Heart right ventricle (tissue), 16 donors: Measurements from ENCODE around the gene VPS13C. TPM values are rescaled to one million over a fixed set of nuclear protein-coding genes. Genes with fewer than 3 reads are reported as not detected.

ENCODE experiments used
- ATAC-seq, 8 donors: fragments of 200-7000 bp; cut with Tn5 transposase; one replicate each; pipeline ENCODE4 v1.9.1; 2020; ENCODE audit warnings: mild to moderate bottlenecking in 8 of 8, moderate library complexity in 8 of 8, moderate number of reproducible peaks in 1 of 8
- DNase-seq, 2 donors: peaks; one replicate each; pipeline ENCODE4 v3.0.0-alpha.2; 2020
- H3K27ac ChIP-seq, 10 donors: fragments of 200-600 bp; sonication (generic) in 2 of 10; one replicate each; pipeline versions ENCODE4 v1.5.0 to v1.8.0; 2020 to 2022; ENCODE audit warnings: mild to moderate bottlenecking in 3 of 10
- H3K27me3 ChIP-seq, 7 donors: fragments of 200-600 bp; one replicate each; pipeline ENCODE4 v1.8.0; 2021 to 2022; ENCODE audit warnings: mild to moderate bottlenecking in 2 of 7
- H3K36me3 ChIP-seq, 9 donors: fragments of 200-600 bp; sonication (generic) in 1 of 9; one replicate each; pipeline versions ENCODE4 v1.5.0 to v1.8.0; 2020 to 2022; ENCODE audit warnings: mild to moderate bottlenecking in 2 of 9
- H3K4me1 ChIP-seq, 9 donors: fragments of 200-600 bp; sonication (generic) in 1 of 9; one replicate each; pipeline versions ENCODE4 v1.5.0 to v1.8.0; 2020 to 2022; ENCODE audit warnings: mild to moderate bottlenecking in 4 of 9
- H3K4me3 ChIP-seq, 10 donors: fragments of 200-600 bp; sonication (generic) in 2 of 10; one replicate each; pipeline versions ENCODE4 v1.5.0 to v1.8.0; 2020 to 2022; ENCODE audit warnings: mild to moderate bottlenecking in 7 of 10, moderate library complexity in 2 of 10
- H3K9me3 ChIP-seq, 11 donors: fragments of 200-600 bp in 10 of 11; sonication (generic) in 2 of 11; one replicate each; pipeline versions ENCODE4 v1.5.0 to v1.8.0; 2013 to 2022; ENCODE audit warnings: mild to moderate bottlenecking in 2 of 11, control low read depth in 1 of 11, moderate library complexity in 1 of 11
- WGBS, 2 donors: extraction: QIAGEN DNeasy Blood & Tissue Kit; methylation state at CpG; one replicate each; pipeline ENCODE4 v1.1.7; 2013; ENCODE audit warnings: inconsistent platforms in 1 of 2; 5-methylcytosine and 5-hydroxymethylcytosine counted together
- intact Hi-C, 10 donors: fragments of 100-400 bp; cut with DNase I; formaldehyde crosslinking; loops; one replicate each; pipeline versions ENCODE4 v1.11.1 to v1.14.2; 2022
- polyA plus RNA-seq, 2 donors: library from polyadenylated mRNA; stranded (reverse); fragments of 200-250 nt; gene quantifications; one replicate each; pipeline ENCODE4 v1.2.3, GENCODE V29; 2013
- total RNA-seq, 10 donors: library from RNA; stranded (reverse); fragmentation: NEBNext Ultra II Directional in 3 of 10; extraction: Animal tissue kit (Norgen Biotek cat#: 25700) in 3 of 10; gene quantifications; one replicate each; pipeline versions ENCODE4 v1.2.1 to v1.2.4, GENCODE V29; 2021 to 2023
- TF ChIP-seq, protein P1 (sequence below), 9 donors: fragments of 200-600 bp; sonication (generic) in 2 of 9; IDR thresholded peaks; one replicate each; pipeline versions ENCODE4 v1.5.0 to v1.8.0; 2021 to 2022; ENCODE audit warnings: antibody characterized with exemption in 9 of 9, mild to moderate bottlenecking in 5 of 9, moderate library complexity in 1 of 9
- donor health status: Arrhythmogenic right ventricular cardiomyopathy.
- donor health status: ischemic (EF 13 %, LVEDD 7.1; RV severe dilation, severe dysfunction).
- donor health status: healthy with polysubstance abuse.
- donor health status: DM: no; HTN: yes; CAD: no.
- donor health status: DM: no; HTN: no; CAD: no.
- donor health status: ischemic (EF 25% LVEDD 6.9; RV normal size, moderate dysfunction).
- donor health status: ischemic (EF 25% LVEDD 5.7; RV mildly dilated, moderate dysfunction).
- donor health status: healthy.
- donor health status: DM: yes; HTN: yes; CAD: no.
- donor health status: Ischemic cardiomyopathy.
- donor health status: ischemic (EF 35%, LVEDD 5.7; RV mildly dilated, moderate dysfunction).
- donor health status: nonischemic (EF 11% LVEDD 7.7; RV severe dilation, severe dysfunction).
- donor health status: DM: yes; HTN: yes; CAD: no.
- donor health status: PGD.
- donor health status: ischemic (EF 29% LVEDD 5.4; RV normal size, mild dysfunction).
- donor health status: nonischemic (EF 23%, LVEDD 6.1; RV moderate dilation, normal function).

VPS13C gene
- total and polyA plus RNA-seq, 12 donors = 7.3 to 59.0 (median 39.6) TPM

DNA sequence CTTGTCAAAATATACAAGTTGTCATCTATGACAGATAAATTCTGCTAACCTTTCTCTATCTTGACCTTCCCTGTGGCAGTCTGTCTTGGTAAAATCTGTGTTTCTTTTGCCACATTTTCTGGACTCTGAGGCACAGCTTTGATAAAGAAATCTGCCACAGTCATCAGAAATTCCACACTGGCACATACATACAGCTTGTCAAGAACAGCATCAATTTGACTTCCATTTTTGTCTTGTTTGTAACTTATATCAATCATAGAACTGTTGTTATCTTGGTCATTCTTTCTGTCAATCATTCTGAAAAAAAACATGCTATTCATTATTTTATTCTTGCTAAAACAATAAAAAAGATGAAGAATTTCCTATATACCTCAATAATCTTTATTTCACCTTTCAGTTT lies 130.8 kb downstream of the VPS13C start:
- H3K4me1 ChIP-seq = peaks cover 0 to 4% (median 0%) of the 10 kb centered on the region in 9 donors
- ATAC-seq (no peak), DNase-seq (no peak)
- H3K36me3 ChIP-seq = peaks cover 0 to 99% (median 10%) of the 10 kb centered on the region in 9 donors
- H3K9me3 ChIP-seq = no peaks in the 10 kb centered on the region
- no peak overlapping the region for H3K4me3 ChIP-seq
- H3K27me3 ChIP-seq = no peaks in the 10 kb centered on the region
- H3K27ac ChIP-seq = no peak overlapping the region
- TF ChIP-seq, protein P1, sequence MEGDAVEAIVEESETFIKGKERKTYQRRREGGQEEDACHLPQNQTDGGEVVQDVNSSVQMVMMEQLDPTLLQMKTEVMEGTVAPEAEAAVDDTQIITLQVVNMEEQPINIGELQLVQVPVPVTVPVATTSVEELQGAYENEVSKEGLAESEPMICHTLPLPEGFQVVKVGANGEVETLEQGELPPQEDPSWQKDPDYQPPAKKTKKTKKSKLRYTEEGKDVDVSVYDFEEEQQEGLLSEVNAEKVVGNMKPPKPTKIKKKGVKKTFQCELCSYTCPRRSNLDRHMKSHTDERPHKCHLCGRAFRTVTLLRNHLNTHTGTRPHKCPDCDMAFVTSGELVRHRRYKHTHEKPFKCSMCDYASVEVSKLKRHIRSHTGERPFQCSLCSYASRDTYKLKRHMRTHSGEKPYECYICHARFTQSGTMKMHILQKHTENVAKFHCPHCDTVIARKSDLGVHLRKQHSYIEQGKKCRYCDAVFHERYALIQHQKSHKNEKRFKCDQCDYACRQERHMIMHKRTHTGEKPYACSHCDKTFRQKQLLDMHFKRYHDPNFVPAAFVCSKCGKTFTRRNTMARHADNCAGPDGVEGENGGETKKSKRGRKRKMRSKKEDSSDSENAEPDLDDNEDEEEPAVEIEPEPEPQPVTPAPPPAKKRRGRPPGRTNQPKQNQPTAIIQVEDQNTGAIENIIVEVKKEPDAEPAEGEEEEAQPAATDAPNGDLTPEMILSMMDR (IDR thresholded peaks at IDR 0.05) = no peak
- intact Hi-C loops = no loop called here

DNA sequence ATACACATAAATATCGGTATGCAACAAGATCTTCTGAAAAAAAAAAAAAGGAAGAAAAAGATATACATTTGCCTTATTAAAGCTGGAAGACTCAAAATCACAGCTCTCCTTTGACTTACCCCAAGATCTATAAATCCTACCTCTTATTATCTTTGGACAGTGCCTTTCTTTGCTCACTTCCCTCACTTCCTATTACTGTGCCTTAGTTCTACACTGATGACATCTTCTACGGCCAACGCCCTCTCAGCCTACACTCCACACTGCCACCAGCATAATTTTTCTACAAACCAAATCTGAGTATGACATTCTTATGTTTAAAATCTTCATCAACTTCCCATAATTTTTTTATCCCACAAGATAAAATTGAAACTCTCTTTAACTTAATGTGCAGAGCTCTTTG lies 137.1 kb downstream of the VPS13C start:
- 96 to 98% methylated on average over 3 of the region's 3 CpGs for WGBS, 2 donors
- H3K27ac ChIP-seq = no peak overlapping the region
- TF ChIP-seq, protein P1 (IDR thresholded peaks at IDR 0.05) = no peak
- no peaks in the 10 kb centered on the region for H3K27me3 ChIP-seq
- no peak for ATAC-seq
- H3K36me3 ChIP-seq = peaks cover 0 to 95% (median 30%) of the 10 kb centered on the region in 9 donors
- no peak overlapping the region for H3K4me3 ChIP-seq
- no peaks in the 10 kb centered on the region for H3K9me3 ChIP-seq
- no peaks in the 10 kb centered on the region for H3K4me1 ChIP-seq
- no peak for DNase-seq
- intact Hi-C loops = no loop called here

DNA sequence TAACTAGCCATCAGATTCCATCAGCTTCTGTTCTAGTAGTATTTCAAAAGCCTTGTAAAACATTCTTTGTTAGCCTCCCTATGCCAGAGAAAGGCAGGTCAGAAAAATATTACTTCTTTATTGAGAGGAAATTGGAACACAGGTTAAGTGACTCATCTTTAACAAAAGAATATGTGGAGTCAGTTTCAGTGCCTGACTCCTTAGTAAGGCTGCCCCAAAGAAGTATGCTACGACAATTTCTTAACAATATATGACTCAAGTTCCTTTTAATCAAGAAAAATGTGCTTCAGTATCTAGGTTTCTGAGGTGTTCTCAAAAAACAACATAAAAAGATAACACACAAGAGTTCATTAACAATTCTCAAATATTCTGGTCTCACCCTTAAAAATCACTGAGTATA lies 139.2 kb downstream of the VPS13C start:
- H3K36me3 ChIP-seq = peaks cover 0 to 95% (median 25%) of the 10 kb centered on the region in 9 donors
- ATAC-seq = no peak

DNA sequence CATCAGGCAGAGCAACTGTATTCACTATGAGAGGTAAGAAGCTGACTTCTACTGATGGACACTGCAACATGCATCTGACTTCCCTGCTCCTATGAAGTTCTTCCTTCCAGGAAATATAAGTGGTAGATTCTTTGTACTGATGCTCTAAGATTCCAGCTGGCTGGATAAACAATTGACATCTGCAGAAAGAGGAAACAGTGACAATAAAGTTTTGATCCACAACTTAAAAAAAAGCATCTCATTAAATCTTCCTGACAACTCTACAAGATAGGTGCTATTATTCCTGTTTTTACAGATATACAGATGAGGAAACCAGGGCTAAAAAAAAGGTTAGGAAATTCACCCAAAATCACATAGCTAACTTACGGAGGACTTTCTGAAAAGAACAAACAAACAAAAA lies 142.8 kb downstream of the VPS13C start:
- H3K9me3 ChIP-seq = no peaks in the 10 kb centered on the region
- DNase-seq (no peak), ATAC-seq (no peak)
- H3K4me1 ChIP-seq = peaks cover 0 to 11% (median 0%) of the 10 kb centered on the region in 9 donors
- WGBS, 2 donors = 94 to 100% methylated on average over 1 of the region's 1 CpG
- no peak overlapping the region for H3K4me3 ChIP-seq
- no peaks in the 10 kb centered on the region for H3K27me3 ChIP-seq
- TF ChIP-seq, protein P1 (IDR thresholded peaks at IDR 0.05) = no peak
- intact Hi-C loops = loop anchor here in 1 of 10 donors (10.0 kb wide), 1 partner anchor 47 kb away; no protein-coding TSS in a partner anchor
- no peak overlapping the region for H3K27ac ChIP-seq
- peaks cover 0 to 99% (median 48%) of the 10 kb centered on the region in 9 donors for H3K36me3 ChIP-seq

More for the DNA sequence above, 139.2 kb downstream of the VPS13C start:
- H3K27ac ChIP-seq = no peak overlapping the region
- 94 to 95% methylated on average over 1 of the region's 1 CpG for WGBS, 2 donors
- no peaks in the 10 kb centered on the region for H3K9me3 ChIP-seq
- no peak for DNase-seq
- TF ChIP-seq, protein P1 (IDR thresholded peaks at IDR 0.05) = no peak
- no peak overlapping the region for H3K4me3 ChIP-seq
- H3K4me1 ChIP-seq = peaks cover 0 to 5% (median 0%) of the 10 kb centered on the region in 9 donors
- H3K27me3 ChIP-seq = no peaks in the 10 kb centered on the region
- intact Hi-C loops = no loop called here
